NCI-H2227 (cell line): Measurements from ENCODE around the gene PRSS35.
"Not testable (repeated sequence)": the region's sequence is repeated elsewhere in the genome, so short reads cannot be mapped to it uniquely, and the experiment has no call there.

Experiments
- DNase-seq: peaks from one replicate; lab custom pipeline; 2025; ENCODE audit not compliant: unreplicated experiment; lab: John Stamatoyannopoulos, UW

Gene PRSS35

DNA sequence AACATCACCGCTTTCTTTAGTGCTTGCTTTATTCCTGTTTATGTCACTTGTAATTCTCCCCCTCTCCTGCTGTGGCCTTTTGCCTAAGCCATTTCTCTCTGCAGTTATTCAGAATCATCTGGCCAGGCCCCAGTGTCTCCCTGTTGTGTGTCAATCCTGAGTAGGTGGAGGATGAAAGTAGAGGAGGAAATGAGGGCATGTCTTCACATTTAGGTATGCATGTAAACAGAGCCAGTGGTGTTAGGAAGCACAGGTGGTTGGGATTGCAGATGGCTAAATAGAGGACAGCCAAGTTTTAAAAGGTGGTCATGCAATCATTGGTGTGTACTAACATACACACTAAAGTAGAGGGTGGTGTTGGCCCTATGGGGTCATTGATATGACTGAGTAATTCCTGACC lies 5.2 kb downstream of the PRSS35 start:
- no peak for DNase-seq

DNA sequence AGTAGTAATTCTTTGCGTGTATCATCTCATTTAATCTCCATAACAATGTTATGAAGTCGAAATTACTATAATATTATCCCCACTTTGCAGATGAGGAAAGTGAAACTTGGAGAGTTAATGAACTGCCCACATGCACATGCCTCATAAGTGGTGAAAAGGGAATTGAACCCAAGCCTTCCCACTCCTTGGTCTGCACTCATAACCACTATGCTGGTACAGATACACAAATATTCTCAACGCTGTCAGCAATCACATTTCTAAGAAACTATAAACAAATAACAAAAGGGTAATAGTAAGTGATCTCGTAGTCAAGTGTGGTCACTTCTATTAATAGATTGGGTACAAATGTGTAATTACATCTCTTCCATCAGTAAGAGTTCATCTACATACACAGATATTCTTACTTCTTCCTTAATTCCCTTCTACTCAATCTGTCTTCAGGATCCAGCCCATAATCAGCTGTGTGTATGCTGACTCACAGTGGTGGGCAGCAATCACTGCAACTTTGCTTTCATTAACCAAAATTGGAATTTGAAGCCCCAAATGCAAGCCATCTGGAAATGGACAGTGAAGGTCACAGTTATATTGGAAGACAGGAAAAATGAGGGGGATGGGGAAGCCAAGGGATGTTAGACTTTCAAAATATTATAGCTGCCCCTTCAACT lies 6.6 kb downstream of the PRSS35 start:
- DNase-seq = peak; percentile 11

DNA sequence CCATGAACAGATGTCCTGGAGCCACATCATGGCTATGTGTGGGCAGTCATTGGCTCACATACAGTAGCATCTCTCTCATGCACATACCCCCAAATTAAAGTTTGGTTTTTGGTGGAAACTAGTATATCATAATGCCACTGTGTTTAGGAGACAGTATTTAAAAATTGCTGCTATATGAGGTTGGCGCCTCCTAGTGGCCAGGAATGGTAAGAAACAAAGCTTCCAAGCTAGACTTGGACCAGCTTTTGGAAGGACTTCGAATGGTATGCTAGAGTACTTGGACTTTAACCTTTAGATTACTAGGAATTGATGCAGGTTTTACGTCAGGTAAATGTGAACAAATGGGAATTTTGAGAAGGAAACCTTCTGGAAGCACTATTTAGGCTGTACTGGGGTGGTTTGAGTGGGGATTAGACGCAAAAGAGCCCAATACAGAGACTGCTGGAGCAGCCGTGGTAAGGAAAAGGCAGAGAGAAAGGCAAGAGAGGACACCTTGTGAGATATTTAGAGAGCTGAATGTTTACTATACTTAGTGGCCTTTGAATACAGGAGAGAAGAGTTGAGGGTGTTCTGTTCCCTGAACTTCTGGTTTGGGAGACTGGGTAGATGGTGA lies 23.8 kb downstream of the PRSS35 start:
- DNase-seq = peak; percentile 1

DNA sequence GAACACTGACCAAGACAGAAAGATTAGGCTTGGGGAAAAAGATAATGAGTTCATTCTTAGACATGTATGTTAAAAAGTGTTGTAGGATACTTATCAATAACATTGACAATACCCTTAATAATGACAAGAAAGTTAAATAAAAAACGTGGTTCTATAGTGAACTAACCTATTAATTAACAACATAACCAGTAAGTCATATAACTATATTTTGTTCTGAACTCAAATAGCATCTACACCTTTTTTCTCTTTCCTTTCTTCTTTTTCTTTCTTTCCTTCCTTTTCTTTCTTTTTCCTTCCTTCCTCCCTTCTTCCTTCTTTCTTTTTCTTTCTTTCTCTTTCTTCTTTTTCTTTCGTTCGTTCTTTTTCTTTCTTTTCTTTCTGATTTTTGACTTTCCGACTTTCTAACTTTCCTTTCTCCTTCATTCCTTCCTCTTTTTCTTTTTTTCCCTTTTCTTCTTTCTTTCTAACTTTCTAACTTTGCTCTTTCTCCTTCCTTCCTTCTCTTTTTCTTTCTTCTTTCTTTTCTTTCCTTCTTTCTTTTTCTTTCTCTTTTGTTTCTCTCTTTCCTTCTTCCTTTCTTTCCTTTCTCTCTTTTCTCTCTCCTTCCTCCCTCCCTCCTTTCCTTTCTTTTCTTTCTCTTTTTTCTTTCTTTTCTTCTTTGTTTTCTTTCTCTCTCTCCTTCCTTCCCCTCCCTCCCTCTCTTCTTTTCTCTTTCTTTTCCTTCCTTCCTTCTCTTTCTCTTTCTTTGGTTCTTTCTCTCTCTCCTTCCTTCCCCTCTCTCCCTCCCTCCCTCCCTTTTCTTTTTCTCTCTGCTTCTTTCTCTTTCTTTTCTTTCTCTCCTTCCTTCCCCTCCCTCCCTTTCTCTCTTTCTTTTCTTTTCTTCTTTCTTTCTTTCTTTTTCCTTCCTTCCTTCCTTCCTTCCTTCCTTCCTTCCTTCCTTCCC lies 24.6 kb downstream of the PRSS35 start:
- no peak for DNase-seq

DNA sequence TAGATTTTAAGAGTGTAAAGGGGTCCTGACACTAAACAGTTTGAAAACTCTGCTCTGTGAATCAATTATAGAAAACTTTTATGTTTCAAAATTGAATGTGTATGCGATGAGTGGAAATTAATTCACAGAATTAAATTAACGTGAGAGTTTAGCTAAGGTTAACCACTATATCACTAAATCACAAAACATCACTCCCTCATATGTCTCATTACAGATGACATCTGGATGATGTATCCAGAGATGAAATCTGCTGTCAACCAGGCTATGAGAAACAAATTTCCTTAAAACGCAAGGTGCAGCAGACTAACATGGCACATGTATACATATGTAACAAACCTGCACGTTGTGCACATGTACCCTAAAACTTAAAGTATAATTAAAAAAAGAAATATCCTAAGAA lies 27.3 kb downstream of the PRSS35 start:
- no peak for DNase-seq

DNA sequence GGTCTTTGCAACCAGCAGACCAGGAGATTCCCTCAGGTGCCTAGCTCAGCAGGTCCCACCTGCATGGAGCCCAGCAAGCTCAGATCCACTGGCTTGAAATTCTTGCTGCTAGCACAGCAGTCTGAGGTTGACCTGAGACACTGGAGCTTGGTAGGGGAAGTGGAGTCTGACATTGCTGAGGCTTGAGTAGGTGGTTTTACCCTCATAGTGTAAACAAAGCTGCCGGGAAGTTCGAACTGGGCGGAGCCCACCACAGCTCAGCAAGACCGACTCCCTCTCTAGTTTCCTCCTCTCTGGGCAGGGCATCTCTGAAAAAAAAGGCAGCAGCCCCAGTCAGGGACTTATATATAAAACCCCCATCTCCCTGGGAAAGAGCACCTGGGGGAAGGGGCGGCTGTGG lies 34.3 kb downstream of the PRSS35 start:
- DNase-seq = no peak

DNA sequence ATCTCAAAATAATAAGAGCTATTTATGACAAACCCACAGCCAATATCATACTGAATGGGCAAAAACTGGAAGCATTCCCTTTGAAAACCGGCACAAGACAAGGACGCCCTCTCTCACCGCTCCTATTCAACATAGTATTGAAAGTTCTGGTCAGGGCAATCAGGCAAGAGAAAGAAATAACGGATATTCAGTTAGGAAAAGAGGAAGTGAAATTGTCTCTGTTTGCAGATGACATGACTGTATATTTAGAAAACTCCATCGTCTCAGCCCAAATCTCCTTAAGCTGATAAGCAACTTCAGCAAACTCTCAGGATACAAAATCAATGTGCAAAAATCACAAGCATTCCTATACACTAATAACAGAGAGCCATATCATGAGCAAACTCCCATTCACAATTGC lies 38.1 kb downstream of the PRSS35 start:
- DNase-seq = not testable (repeated sequence)

DNA sequence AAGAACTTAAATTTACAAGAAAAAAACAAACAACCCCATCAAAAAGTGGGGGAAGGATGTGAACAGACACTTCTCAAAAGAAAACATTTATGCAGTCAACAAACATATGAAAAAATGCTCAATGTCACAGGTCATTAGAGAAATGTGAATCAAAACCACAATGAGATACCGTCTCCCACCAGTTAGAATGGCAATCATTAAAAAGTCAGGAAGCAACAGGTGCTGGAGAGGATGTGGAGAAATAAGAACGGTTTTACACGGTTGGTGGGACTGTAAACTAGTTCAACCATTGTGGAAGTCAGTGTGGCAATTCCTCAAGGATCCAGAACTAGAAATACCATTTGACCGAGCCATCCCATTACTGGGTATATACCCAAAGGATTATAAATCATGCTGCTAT lies 39.4 kb downstream of the PRSS35 start:
- DNase-seq = not testable (repeated sequence)

DNA sequence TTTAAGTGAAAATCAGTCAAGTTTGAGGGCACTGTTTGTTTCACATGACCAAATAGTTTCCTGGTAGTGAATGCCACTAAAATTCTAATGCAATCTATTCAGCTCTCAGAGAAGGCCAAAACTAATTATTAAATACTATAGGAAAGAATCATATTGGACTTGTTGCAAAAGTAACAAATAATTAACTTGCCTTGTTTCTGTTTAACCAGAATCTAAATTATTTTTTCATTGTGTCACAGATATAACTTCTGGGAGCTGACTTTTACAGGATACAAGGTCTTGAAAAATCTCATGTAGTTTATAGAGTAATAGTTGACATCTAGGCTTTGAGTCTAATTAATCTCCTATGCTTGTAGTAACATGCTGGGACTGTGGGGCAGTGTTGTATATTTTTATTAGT lies 44.5 kb downstream of the PRSS35 start:
- DNase-seq = no peak

DNA sequence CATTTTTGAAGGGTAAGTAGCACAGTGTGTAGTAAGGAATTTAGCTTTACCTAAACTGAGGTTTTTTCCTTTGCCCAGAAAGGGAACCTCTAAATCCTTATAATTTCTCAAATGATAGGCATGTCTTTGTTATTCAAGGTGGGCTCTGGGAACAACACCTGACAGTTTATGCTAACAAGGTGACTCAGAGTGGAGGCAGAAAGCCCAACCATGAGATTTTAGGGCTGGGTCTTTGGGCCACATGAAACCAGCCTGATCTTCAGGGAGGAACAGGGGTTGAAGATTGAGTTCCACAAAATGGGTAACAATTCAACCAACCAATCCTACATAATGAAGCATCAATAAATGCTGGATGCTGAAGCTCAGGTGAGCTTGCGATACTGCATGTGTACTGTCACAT lies 46.6 kb downstream of the PRSS35 start:
- DNase-seq = no peak

DNA sequence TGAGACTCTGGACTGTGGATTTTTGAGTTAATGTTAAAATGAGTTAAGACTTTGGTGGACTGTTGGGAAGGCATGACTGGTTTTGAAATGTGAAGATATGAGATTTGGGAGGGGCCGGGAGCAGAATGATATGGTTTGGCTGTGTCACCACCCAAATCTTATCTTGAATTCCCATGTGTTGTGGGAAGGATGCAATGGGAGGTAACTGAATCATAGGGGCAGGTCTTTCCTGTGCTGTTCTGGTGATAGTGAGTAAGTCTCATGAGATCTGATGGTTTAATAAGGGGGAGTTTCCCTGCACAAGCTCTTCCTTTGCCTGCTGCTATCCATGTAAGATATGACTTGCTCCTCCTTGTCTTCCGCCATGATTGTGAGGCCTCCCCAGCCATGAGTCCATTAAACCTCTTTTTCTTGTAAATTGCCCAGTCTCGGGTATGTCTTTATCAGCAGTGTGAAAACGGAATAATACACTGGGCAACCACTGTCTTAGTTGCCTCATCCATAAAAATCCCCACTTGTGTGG lies 59.4 kb downstream of the PRSS35 start:
- DNase-seq = not testable (repeated sequence)

DNA sequence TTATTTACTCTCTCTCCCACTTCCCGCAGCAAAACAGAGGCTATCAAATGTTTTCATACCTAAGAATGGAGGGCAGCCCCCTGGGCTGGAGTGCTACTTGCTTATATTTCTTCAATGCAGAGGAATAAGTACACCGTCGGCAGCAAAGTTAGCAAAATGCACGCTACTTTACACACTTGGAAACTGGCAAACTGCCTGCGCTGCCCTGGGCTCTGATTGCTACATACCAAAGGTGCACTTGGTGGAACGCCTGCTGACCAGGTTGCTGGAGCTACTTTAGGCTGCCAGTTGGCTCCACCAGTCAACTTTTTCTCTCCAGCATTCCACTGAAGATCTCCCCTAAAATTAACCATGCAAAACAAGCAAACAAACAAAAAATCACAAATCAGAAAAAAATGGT lies 62.4 kb downstream of the PRSS35 start:
- DNase-seq = no peak
